Measurements from ENCODE around the gene SNRNP40. TPM values are rescaled to one million over a fixed set of nuclear protein-coding genes. Genes with fewer than 3 reads are reported as not detected.

SNRNP40 gene
- total RNA-seq, 2 experiments from 2014 or later, result 48.4 to 53.7 TPM

DNA sequence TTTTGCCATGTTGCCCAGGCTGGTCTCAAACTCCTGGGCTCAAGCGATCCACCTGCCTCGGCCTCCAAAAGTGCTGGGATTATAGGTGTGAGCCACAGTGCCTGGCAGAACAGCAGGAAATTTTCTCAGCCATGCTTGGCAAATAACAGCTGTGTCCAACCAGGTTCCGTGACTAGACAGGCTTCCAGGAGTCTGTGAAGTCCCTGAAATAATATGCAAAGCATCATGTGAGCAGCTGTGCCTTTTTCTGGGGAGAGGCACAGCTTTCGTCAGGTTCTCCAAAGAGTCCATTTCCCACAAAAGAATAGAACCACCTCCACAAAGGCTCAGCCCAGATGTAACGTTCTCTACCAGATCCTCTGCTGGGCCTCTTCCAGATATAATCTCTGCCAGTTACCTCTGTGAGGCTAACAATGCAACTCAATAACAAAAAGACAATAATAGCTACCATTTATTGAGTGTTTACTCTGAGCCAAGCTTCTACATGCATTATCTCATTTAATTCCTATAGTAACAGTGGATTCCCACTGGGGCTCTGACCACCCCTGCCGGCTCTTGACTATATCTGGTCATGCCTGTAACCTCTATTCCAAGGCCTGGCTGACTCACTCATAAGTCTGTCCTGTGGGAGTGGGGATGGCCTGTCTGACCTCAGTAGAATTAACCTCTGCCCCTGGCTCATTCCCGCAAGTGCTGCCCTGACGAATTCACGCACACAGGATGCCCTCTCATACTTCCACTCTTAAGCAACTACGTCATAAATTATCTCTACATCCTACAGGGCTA, 52.9 kb downstream of the SNRNP40 start:
- no peak for ATAC-seq (ENCODE audit: poor library complexity)
- Mint-ChIP-seq H3K9me3 (no peaks in the 10 kb centered on the region), H3K27ac (no peak overlapping the region), H3K4me3 (no peak overlapping the region), H3K36me3 (ENCODE audit: low read depth) (no peaks in the 10 kb centered on the region), H3K27me3 (peaks cover 24% of the 10 kb centered on the region), H3K4me1 (ENCODE audit: low read depth) (peaks cover 14% of the 10 kb centered on the region)
- Histone ChIP-seq H3K36me3 (ENCODE audit: insufficient read depth, low read length) (no peaks in the 10 kb centered on the region), H3K27ac (ENCODE audit: low read depth in 1 of 2, low read length in 2 of 2) (no peak overlapping the region), H3K4me3 (ENCODE audit: low read length) (no peak overlapping the region), H3K4me1 (ENCODE audit: insufficient read depth, low read length) (no peaks in the 10 kb centered on the region), H3K9me3 (ENCODE audit: control insufficient read depth in 1 of 2, insufficient read depth in 1 of 2, low read length in 2 of 2) (no peaks in the 10 kb centered on the region), H3K27me3 (ENCODE audit: control insufficient read depth in 1 of 2, insufficient read depth in 2 of 2, low read length in 2 of 2) (peaks cover 16% of the 10 kb centered on the region in 2 experiments)
- intact Hi-C loops (cut with DNase I, micrococcal nuclease), result no loop called here
- ChIA-PET POLR2A (no interaction called here), CTCF (no interaction called here)
- no peak for DNase-seq
- no peak for TF ChIP-seq CTCF (IDR thresholded peaks at IDR 0.05)

GRCh38 chr1:31241321-31241720, 55.3 kb downstream of the SNRNP40 start:
- H3K4me1 ChIP-seq (ENCODE audit: insufficient read depth, low read length), result no peaks in the 10 kb centered on the region
- intact Hi-C loops (cut with DNase I, micrococcal nuclease), result no loop called here
- Mint-ChIP-seq H3K36me3 (ENCODE audit: low read depth) (no peaks in the 10 kb centered on the region), H3K9me3 (no peaks in the 10 kb centered on the region), H3K27ac (no peak overlapping the region), H3K4me1 (ENCODE audit: low read depth) (peaks cover 15% of the 10 kb centered on the region), H3K27me3 (peaks cover 44% of the 10 kb centered on the region), H3K4me3 (no peak overlapping the region)
- no peaks in the 10 kb centered on the region for H3K36me3 ChIP-seq (ENCODE audit: insufficient read depth, low read length)
- H3K27me3 ChIP-seq (ENCODE audit: control insufficient read depth in 1 of 2, insufficient read depth in 2 of 2, low read length in 2 of 2), result peaks cover 39 to 40% of the 10 kb centered on the region in 2 experiments
- H3K9me3 ChIP-seq (ENCODE audit: control insufficient read depth in 1 of 2, insufficient read depth in 1 of 2, low read length in 2 of 2), result no peaks in the 10 kb centered on the region
- POLR2A ChIA-PET, result no interaction called here
- H3K4me3 ChIP-seq (ENCODE audit: low read length), result no peak overlapping the region
- ATAC-seq (ENCODE audit: poor library complexity) (no peak), DNase-seq (no peak)
- CTCF ChIA-PET, result no interaction called here
- no peak overlapping the region for H3K27ac ChIP-seq (ENCODE audit: low read depth in 1 of 2, low read length in 2 of 2)
- no peak for TF ChIP-seq CTCF (IDR thresholded peaks at IDR 0.05)

- ChIA-PET CTCF (no interaction called here), POLR2A (no interaction called here)
- Histone ChIP-seq H3K27ac (ENCODE audit: low read depth in 1 of 2, low read length in 2 of 2) (no peak within 1 kb of the TSS), H3K27me3 (ENCODE audit: control insufficient read depth in 1 of 2, insufficient read depth in 2 of 2, low read length in 2 of 2) (peaks cover 45 to 51% of the 10 kb centered on the region in 2 experiments), H3K36me3 (ENCODE audit: insufficient read depth, low read length) (no peaks in the 10 kb centered on the region), H3K9me3 (ENCODE audit: control insufficient read depth in 1 of 2, insufficient read depth in 1 of 2, low read length in 2 of 2) (no peaks in the 10 kb centered on the region), H3K4me1 (ENCODE audit: insufficient read depth, low read length) (no peaks in the 10 kb centered on the region), H3K4me3 (ENCODE audit: low read length) (no peak within 1 kb of the TSS)
- ATAC-seq (ENCODE audit: poor library complexity) (no peak), DNase-seq (no peak)
- no peak for TF ChIP-seq CTCF (IDR thresholded peaks at IDR 0.05)
- Mint-ChIP-seq H3K27me3 (peaks cover 60% of the 10 kb centered on the region), H3K9me3 (no peaks in the 10 kb centered on the region), H3K27ac (no peak within 1 kb of the TSS), H3K4me3 (peak within 1 kb of the TSS; percentile 34), H3K36me3 (ENCODE audit: low read depth) (no peaks in the 10 kb centered on the region), H3K4me1 (ENCODE audit: low read depth) (peaks cover 15% of the 10 kb centered on the region)
- intact Hi-C loops (cut with DNase I, micrococcal nuclease), result no loop called here
Measured at GRCh38 chr1:31239653-31240241, 56.8 kb downstream of the SNRNP40 start, which contains the start of gene NKAIN1. TSS of gene NKAIN1 (minus strand) at chr1:31239887. CDS start at chr1:31239547, 340 bp downstream.

Data from CD4-positive, alpha-beta T cell (primary cell).